ENCODE data around the gene CCDC197.

GRCh38 chr14:94047581-94047980 is 50.5 kb downstream of the CCDC197 start:
- TF ChIP-seq, protein P1, sequence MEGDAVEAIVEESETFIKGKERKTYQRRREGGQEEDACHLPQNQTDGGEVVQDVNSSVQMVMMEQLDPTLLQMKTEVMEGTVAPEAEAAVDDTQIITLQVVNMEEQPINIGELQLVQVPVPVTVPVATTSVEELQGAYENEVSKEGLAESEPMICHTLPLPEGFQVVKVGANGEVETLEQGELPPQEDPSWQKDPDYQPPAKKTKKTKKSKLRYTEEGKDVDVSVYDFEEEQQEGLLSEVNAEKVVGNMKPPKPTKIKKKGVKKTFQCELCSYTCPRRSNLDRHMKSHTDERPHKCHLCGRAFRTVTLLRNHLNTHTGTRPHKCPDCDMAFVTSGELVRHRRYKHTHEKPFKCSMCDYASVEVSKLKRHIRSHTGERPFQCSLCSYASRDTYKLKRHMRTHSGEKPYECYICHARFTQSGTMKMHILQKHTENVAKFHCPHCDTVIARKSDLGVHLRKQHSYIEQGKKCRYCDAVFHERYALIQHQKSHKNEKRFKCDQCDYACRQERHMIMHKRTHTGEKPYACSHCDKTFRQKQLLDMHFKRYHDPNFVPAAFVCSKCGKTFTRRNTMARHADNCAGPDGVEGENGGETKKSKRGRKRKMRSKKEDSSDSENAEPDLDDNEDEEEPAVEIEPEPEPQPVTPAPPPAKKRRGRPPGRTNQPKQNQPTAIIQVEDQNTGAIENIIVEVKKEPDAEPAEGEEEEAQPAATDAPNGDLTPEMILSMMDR (tag by site-specific recombination; IDR thresholded peaks at IDR 0.05), result no peak
- TF ChIP-seq ZNF596 (tag by site-specific recombination; IDR thresholded peaks at IDR 0.05) (no peak), ZNF121 (tag by site-specific recombination; IDR thresholded peaks at IDR 0.05) (no peak)
- TF ChIP-seq, protein P2, sequence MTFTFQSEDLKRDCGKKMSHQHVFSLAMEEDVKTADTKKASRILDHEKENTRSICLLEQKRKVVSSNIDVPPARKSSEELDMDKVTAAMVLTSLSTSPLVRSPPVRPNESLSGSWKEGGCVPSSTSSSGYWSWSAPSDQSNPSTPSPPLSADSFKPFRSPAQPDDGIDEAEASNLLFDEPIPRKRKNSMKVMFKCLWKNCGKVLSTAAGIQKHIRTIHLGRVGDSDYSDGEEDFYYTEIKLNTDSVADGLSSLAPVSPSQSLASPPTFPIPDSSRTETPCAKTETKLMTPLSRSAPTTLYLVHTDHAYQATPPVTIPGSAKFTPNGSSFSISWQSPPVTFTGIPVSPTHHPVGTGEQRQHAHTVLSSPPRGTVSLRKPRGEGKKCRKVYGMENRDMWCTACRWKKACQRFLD (tag by site-specific recombination; IDR thresholded peaks at IDR 0.05), result no peak
